Suprapubic skin (tissue), 4 donors: ENCODE data around the gene ZNF540. TPM values are rescaled to one million over a fixed set of nuclear protein-coding genes. Genes with fewer than 3 reads are reported as not detected.
A peak's percentile ranks its signal among the peaks of the same experiment; 100 is the strongest.
"Not testable (repeated sequence)": the region's sequence is repeated elsewhere in the genome, so short reads cannot be mapped to it uniquely, and the experiment has no call there.

Experiments
- DNase-seq, 2 donors: peaks; one replicate each; pipeline ENCODE4 v3.0.0-alpha.2; 2019; ENCODE audit warnings: low spot score in 2 of 2
- H3K27ac ChIP-seq: fragments of 200-600 bp; sonication (generic); one replicate; pipeline ENCODE4 v1.5.1; 2019
- H3K27me3 ChIP-seq: fragments of 200-600 bp; sonication (generic); one replicate; pipeline ENCODE4 v1.5.1; 2019
- H3K36me3 ChIP-seq: fragments of 200-600 bp; sonication (generic); one replicate; pipeline ENCODE4 v1.5.1; 2019
- H3K4me1 ChIP-seq: fragments of 200-600 bp; sonication (generic); one replicate; pipeline ENCODE4 v1.5.1; 2019
- H3K4me3 ChIP-seq: fragments of 200-600 bp; sonication (generic); one replicate; pipeline ENCODE4 v1.5.1; 2019; ENCODE audit warnings: mild to moderate bottlenecking
- H3K9me3 ChIP-seq: fragments of 200-600 bp; sonication (generic); one replicate; pipeline ENCODE4 v1.5.1; 2019
- CTCF ChIP-seq, 2 donors: fragments of 200-600 bp in 1 of 2; fragments of 450-650 bp in 1 of 2; sonication (generic) in 1 of 2; IDR thresholded peaks; one replicate each; pipeline ENCODE4 v1.5.1; 2016 to 2019; ENCODE audit warnings: antibody characterized with exemption in 2 of 2, mild to moderate bottlenecking in 1 of 2, moderate library complexity in 1 of 2
- EP300 ChIP-seq: sonication (generic); formaldehyde crosslinking; IDR thresholded peaks from one replicate; pipeline ENCODE4 v1.6.1; 2017; ENCODE audit warnings: antibody characterized with exemption
- POLR2A ChIP-seq, 2 donors: fragments of 450-650 bp; IDR thresholded peaks; one replicate each; pipeline ENCODE4 v1.6.1; 2017; ENCODE audit warnings: antibody characterized with exemption in 2 of 2, mild to moderate bottlenecking in 2 of 2, moderate library complexity in 2 of 2
- POLR2AphosphoS5 ChIP-seq, 3 donors: sonication (generic); formaldehyde crosslinking; IDR thresholded peaks; one replicate each; pipeline ENCODE4 v1.6.1; 2017; ENCODE audit warnings: antibody characterized with exemption in 3 of 3
- WGBS: methylation state at CpG from one replicate; pipeline ENCODE4 v1.1.5; 2018; 5-methylcytosine and 5-hydroxymethylcytosine counted together
- total RNA-seq, 4 donors: library from RNA; depleted of rRNA; stranded (reverse); fragments of >200 nt; gene quantifications; one replicate each; pipeline ENCODE4 v1.1.0, GENCODE V29; 2016

The ZNF540 gene
- total RNA-seq, 4 donors from 2014 or later, result 0.73 to 3.9 (median 3.5) TPM

DNA sequence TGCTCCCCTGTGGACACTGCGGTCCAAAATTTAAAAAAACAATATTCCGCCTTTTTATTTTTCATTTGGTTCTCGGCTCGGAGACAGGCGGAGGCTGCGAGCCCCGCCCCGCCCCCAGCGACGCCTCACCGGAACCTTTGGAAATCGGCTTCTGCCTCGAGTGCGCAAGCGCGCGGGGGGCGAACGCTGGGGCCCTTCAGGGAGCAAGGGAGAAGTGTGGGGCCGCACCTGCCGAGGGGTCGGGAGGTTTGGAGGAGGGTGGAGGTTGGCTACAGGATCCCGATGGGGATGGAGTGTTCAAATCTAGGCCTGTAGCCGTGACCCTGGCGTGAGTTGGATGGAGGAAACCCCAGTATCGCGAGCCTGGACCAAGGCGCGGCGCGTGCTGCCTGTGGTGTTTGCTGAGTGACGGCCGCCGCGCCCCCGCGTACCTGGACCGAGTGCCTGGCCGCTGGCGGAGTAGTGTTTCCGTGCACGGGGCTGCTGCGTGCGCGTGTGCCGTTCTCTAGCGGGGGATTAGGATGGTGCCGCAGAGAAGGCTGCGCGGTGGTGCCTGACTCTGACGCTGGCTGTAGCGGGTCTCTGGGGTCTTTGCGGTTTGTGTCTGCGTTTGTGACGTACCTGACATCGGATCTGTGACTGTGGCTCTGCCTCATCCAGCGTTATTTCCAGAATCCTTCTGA, 61.2 kb downstream of the ZNF540 start:
- Histone ChIP-seq H3K27ac (peak overlapping the region; percentile 86), H3K4me1 (peaks cover 31% of the 10 kb centered on the region), H3K36me3 (no peaks in the 10 kb centered on the region), H3K27me3 (no peaks in the 10 kb centered on the region), H3K9me3 (no peaks in the 10 kb centered on the region), H3K4me3 (peak overlapping the region; percentile 78)
- TF ChIP-seq CTCF (IDR thresholded peaks at IDR 0.05) (no peak), POLR2A (IDR thresholded peaks at IDR 0.05) (no peak), POLR2AphosphoS5 (IDR thresholded peaks at IDR 0.05) (no peak), EP300 (no peak)
- 0% methylated on average over 21 of the region's 57 CpGs for WGBS
- peak; percentile 88 to 91 for DNase-seq

GRCh38 chr19:37657157-37657556, 62.5 kb downstream of the ZNF540 start:
- 95% methylated on average over 8 of the region's 8 CpGs for WGBS
- H3K27me3 ChIP-seq, H3K27ac ChIP-seq, H3K9me3 ChIP-seq, H3K36me3 ChIP-seq, H3K4me3 ChIP-seq, DNase-seq: not testable (repeated sequence)
- peaks cover 31% of the 10 kb centered on the region for H3K4me1 ChIP-seq

Other genes with a start within 250 kb of the ZNF540 start
- 10 to 100 TPM in 1 of 4 donors, 1 to 10 TPM in 3; 2.9 to 10.5 (median 5.6) TPM for gene ZNF527, start 223.8 kb upstream of the ZNF540 start, total RNA-seq
- 1 to 10 TPM; 2.7 to 7.8 (median 4.6) TPM for gene ZNF569, start 127.4 kb upstream of the ZNF540 start, total RNA-seq
- 1 to 10 TPM; 2.4 to 9.5 (median 3.9) TPM for gene ZNF570, start 125.5 kb upstream of the ZNF540 start, total RNA-seq
- gene ZNF793, start 87.9 kb upstream of the ZNF540 start, total RNA-seq, result 1 to 10 TPM; 1.8 to 9.2 (median 6.0) TPM
- gene ZNF571, start 84 bp upstream of the ZNF540 start, total RNA-seq, result 10 to 100 TPM in 1 of 4 donors, 1 to 10 TPM in 3; 2.7 to 42.1 (median 6.4) TPM
- gene ZFP30, start 60.6 kb downstream of the ZNF540 start, total RNA-seq, result 10 to 100 TPM in 3 of 4 donors, 1 to 10 TPM in 1; 7.9 to 15.1 (median 11.6) TPM
- 10 to 100 TPM in 1 of 4 donors, 1 to 10 TPM in 3; 2.8 to 10.5 (median 4.3) TPM for gene ZNF607, start 124.9 kb downstream of the ZNF540 start, total RNA-seq
- gene ZNF573, start 184.7 kb downstream of the ZNF540 start, total RNA-seq, result 10 to 100 TPM in 2 of 4 donors, 1 to 10 TPM in 2; 2.6 to 16.3 (median 9.3) TPM